ENCODE data around the gene HCRTR2. TPM values are rescaled to one million over a fixed set of nuclear protein-coding genes. Genes with fewer than 3 reads are reported as not detected.

HCRTR2 gene
- total RNA-seq, 1 donor from 2014 or later = 0.11 TPM

- no peak for TF ChIP-seq CTCF (IDR thresholded peaks at IDR 0.05; ENCODE audit: unreplicated experiment)
- H3K4me1 Mint-ChIP-seq = no peaks in the 10 kb centered on the region
- H3K27me3 Mint-ChIP-seq (ENCODE audit: low read depth) = peaks cover 3% of the 10 kb centered on the region
- H3K9me3 Mint-ChIP-seq = peaks cover 8% of the 10 kb centered on the region
- no peaks in the 10 kb centered on the region for H3K36me3 Mint-ChIP-seq
- DNase-seq (ENCODE audit: low spot score in 2 of 2, unreplicated experiment in 2 of 2) = no peak
- no peak overlapping the region for H3K4me3 Mint-ChIP-seq
- no peak overlapping the region for H3K27ac Mint-ChIP-seq
Measured at GRCh38 chr6:55299286-55299985, 125.1 kb downstream of the HCRTR2 start.

- no peaks in the 10 kb centered on the region for H3K9me3 Mint-ChIP-seq
- H3K27ac Mint-ChIP-seq = no peak overlapping the region
- DNase-seq (ENCODE audit: low spot score in 2 of 2, unreplicated experiment in 2 of 2) = no peak
Measured at GRCh38 chr6:55304747-55305146, 130.4 kb downstream of the HCRTR2 start.

GRCh38 chr6:55319961-55320695, 145.8 kb downstream of the HCRTR2 start:
- H3K36me3 Mint-ChIP-seq = no peaks in the 10 kb centered on the region
- no peak for DNase-seq (ENCODE audit: low spot score in 2 of 2, unreplicated experiment in 2 of 2)
- no peaks in the 10 kb centered on the region for H3K27me3 Mint-ChIP-seq (ENCODE audit: low read depth)
- no peak overlapping the region for H3K27ac Mint-ChIP-seq
- H3K4me1 Mint-ChIP-seq = peaks cover 11% of the 10 kb centered on the region
- TF ChIP-seq CTCF (IDR thresholded peaks at IDR 0.05; ENCODE audit: unreplicated experiment) = no peak
- H3K9me3 Mint-ChIP-seq = peaks cover 24% of the 10 kb centered on the region
- no peak overlapping the region for H3K4me3 Mint-ChIP-seq

More at GRCh38 chr6:55304747-55305146, 130.4 kb downstream of the HCRTR2 start:
- no peak for TF ChIP-seq CTCF (IDR thresholded peaks at IDR 0.05; ENCODE audit: unreplicated experiment)
- H3K4me3 Mint-ChIP-seq = no peak overlapping the region
- no peaks in the 10 kb centered on the region for H3K36me3 Mint-ChIP-seq
- peaks cover 3% of the 10 kb centered on the region for H3K27me3 Mint-ChIP-seq (ENCODE audit: low read depth)
- H3K4me1 Mint-ChIP-seq = no peaks in the 10 kb centered on the region

GRCh38 chr6:55320696-55321086, 146.4 kb downstream of the HCRTR2 start:
- Mint-ChIP-seq H3K9me3 (peaks cover 24% of the 10 kb centered on the region), H3K36me3 (no peaks in the 10 kb centered on the region), H3K4me3 (no peak overlapping the region), H3K4me1 (peaks cover 11% of the 10 kb centered on the region), H3K27ac (no peak overlapping the region), H3K27me3 (ENCODE audit: low read depth) (peaks cover under 1% of the 10 kb centered on the region)
- no peak for TF ChIP-seq CTCF (IDR thresholded peaks at IDR 0.05; ENCODE audit: unreplicated experiment)
- DNase-seq (ENCODE audit: low spot score in 2 of 2, unreplicated experiment in 2 of 2) = no peak

- DNase-seq (ENCODE audit: low spot score in 2 of 2, unreplicated experiment in 2 of 2) = no peak
- Mint-ChIP-seq H3K4me3 (no peak within 1 kb of the TSS), H3K9me3 (no peaks in the 10 kb centered on the region), H3K27me3 (ENCODE audit: low read depth) (peaks cover 14% of the 10 kb centered on the region), H3K36me3 (no peaks in the 10 kb centered on the region), H3K4me1 (no peaks in the 10 kb centered on the region), H3K27ac (no peak within 1 kb of the TSS)
- TF ChIP-seq CTCF (IDR thresholded peaks at IDR 0.05; ENCODE audit: unreplicated experiment) = no peak
Measured at GRCh38 chr6:55327169-55327568, 152.9 kb downstream of the HCRTR2 start, which contains the start of gene GFRAL. Gene GFRAL, plus strand, starts transcription at chr6:55327469. Its CDS starts 86 bp downstream, at chr6:55327555.

Other genes starting within 250 kb of the HCRTR2 start
- not detected in 3 replicates for gene GFRAL, start 153.0 kb downstream of the HCRTR2 start, total RNA-seq

All from mesothelial cell of epicardium (in vitro differentiated cells).